Spleen (tissue), 11 donors: ENCODE data around the gene FGG. TPM values are rescaled to one million over a fixed set of nuclear protein-coding genes. Genes with fewer than 3 reads are reported as not detected.
A peak's percentile ranks its signal among the peaks of the same experiment; 100 is the strongest.

Experiments used
- DNase-seq: peaks from one replicate; pipeline ENCODE4 v3.0.0-alpha.2; 2020
- H3K27ac ChIP-seq, 8 donors: fragments of 200-600 bp; sonication (generic) in 7 of 8; 1 replicate in 4 of 8; 2 replicates in 4 of 8; pipeline versions ENCODE4 v1.5.0 to v1.8.0; 2016 to 2021; ENCODE audit warnings: inconsistent platforms in 4 of 8, mild to moderate bottlenecking in 4 of 8, moderate library complexity in 1 of 8
- H3K27me3 ChIP-seq, 7 donors: fragments of 200-600 bp; sonication (generic) in 6 of 7; replicated peaks in 1 of 7; 1 replicate in 4 of 7; 2 replicates in 3 of 7; pipeline versions ENCODE4 v1.5.0 to v1.8.0; 2016 to 2021; ENCODE audit warnings: inconsistent platforms in 3 of 7, mild to moderate bottlenecking in 1 of 7
- H3K36me3 ChIP-seq, 6 donors: fragments of 200-600 bp; sonication (generic) in 5 of 6; 1 replicate in 4 of 6; 2 replicates in 2 of 6; pipeline versions ENCODE4 v1.5.0 to v1.8.0; 2016 to 2021; ENCODE audit warnings: inconsistent platforms in 2 of 6
- H3K4me1 ChIP-seq, 6 donors: fragments of 200-600 bp; sonication (generic) in 5 of 6; 1 replicate in 3 of 6; 2 replicates in 3 of 6; pipeline versions ENCODE4 v1.5.0 to v1.8.0; 2016 to 2021; ENCODE audit warnings: inconsistent platforms in 3 of 6
- H3K4me3 ChIP-seq, 8 donors: fragments of 200-600 bp; sonication (generic) in 7 of 8; 1 replicate in 4 of 8; 2 replicates in 4 of 8; pipeline versions ENCODE4 v1.5.0 to v1.8.0; 2016 to 2021; ENCODE audit warnings: inconsistent platforms in 4 of 8, mild to moderate bottlenecking in 4 of 8, moderate library complexity in 2 of 8
- H3K9me3 ChIP-seq, 8 donors: fragments of 200-600 bp; sonication (generic) in 7 of 8; 1 replicate in 4 of 8; 2 replicates in 4 of 8; pipeline versions ENCODE4 v1.5.0 to v1.8.0; 2016 to 2021; ENCODE audit warnings: inconsistent platforms in 4 of 8
- CTCF ChIP-seq, 11 experiments: fragments of 200-600 bp in 7 of 11; fragments of 450-650 bp in 4 of 11; sonication (generic) in 4 of 11; IDR thresholded peaks in 8 of 11; conservative IDR thresholded peaks in 3 of 11; 1 replicate in 7 of 11; 2 replicates in 4 of 11; pipeline versions ENCODE4 v1.4.0 to v1.8.0; 2016 to 2021; ENCODE audit warnings: antibody characterized with exemption in 11 of 11, inconsistent platforms in 4 of 11, mild to moderate bottlenecking in 1 of 11
- POLR2A ChIP-seq, 3 donors: fragments of 450-650 bp; IDR thresholded peaks; one replicate each; pipeline ENCODE4 v1.5.1; 2017; ENCODE audit warnings: antibody characterized with exemption in 3 of 3, mild to moderate bottlenecking in 1 of 3
- POLR2AphosphoS5 ChIP-seq, 3 donors: sonication (generic); formaldehyde crosslinking; IDR thresholded peaks; one replicate each; pipeline ENCODE4 v1.5.1; 2017; ENCODE audit warnings: antibody characterized with exemption in 3 of 3
- WGBS, 5 donors: extraction: QIAGEN DNeasy Blood & Tissue Kit in 3 of 5; methylation state at CpG; one replicate each; pipeline versions ENCODE4 v1.1.5 to v1.1.7; 2013 to 2018; 5-methylcytosine and 5-hydroxymethylcytosine counted together
- intact Hi-C: fragments of 100-400 bp; cut with DNase I; formaldehyde crosslinking; loops from one replicate; pipeline ENCODE4 v1.15.0; 2023; ENCODE audit warnings: low total_unique reads
- polyA plus RNA-seq, 3 donors: library from polyadenylated mRNA; stranded (reverse); fragments of 200-250 nt; gene quantifications; one replicate each; pipeline ENCODE4 v1.2.1, GENCODE V29; 2013
- total RNA-seq, 7 donors: library from RNA; depleted of rRNA in 3 of 7; stranded (reverse); fragments of >200 nt in 3 of 7; fragmentation: NEBNext Ultra II Directional in 4 of 7; extraction: Animal tissue kit (Norgen Biotek cat#: 25700) in 4 of 7; gene quantifications; one replicate each; pipeline versions ENCODE4 v1.1.0 to v1.2.1, GENCODE V29; 2016 to 2021
- donor health status: healthy with polysubstance abuse.
- donor health status: DM: no; HTN: no; CAD: no; lungs with moderate emphysema.
- donor health status: DM: no; HTN: no; CAD: no.
- donor health status: Bipolar disorder and iron deficiency.
- donor health status: healthy.
- donor health status: DM: no; HTN: no; CAD: no.
- donor health status: DM: yes; HTN: yes; CAD: no.

The FGG gene
- total and polyA plus RNA-seq, 10 donors = 0.06 to 1.8 (median 0.35) TPM; not detected in 6

DNA sequence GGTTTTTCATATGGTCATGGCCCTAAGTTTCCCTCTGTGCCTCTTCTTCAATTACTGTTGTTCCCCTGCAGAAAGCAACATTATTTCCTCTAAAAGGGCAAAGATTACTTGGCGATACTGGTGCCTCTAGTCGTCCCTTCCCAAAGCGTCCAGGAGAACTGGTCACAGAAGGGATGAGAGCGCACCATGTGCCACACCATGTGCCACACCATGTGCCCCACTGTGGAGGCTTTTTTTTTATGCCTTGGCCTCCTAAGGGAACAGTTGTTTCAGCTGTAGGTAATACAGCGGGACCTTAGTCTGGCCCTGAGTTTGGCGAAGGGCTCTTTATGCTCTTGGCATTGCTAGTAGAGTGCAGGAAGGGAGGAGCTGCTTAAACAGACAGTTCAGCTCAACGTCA is 11.5 kb upstream of the FGG start:
- intact Hi-C loops = no loop called here
- no peak overlapping the region for H3K27ac ChIP-seq
- peaks cover 4 to 10% (median 9%) of the 10 kb centered on the region in 6 donors for H3K4me1 ChIP-seq

GRCh38 chr4:154623436-154623835 is 11.0 kb upstream of the FGG start:
- Histone ChIP-seq H3K36me3 (no peaks in the 10 kb centered on the region), H3K9me3 (no peaks in the 10 kb centered on the region), H3K27ac (no peak overlapping the region), H3K4me3 (no peak overlapping the region), H3K27me3 (peaks cover 0 to 33% (median 13%) of the 10 kb centered on the region in 7 donors), H3K4me1 (peaks cover 4 to 10% (median 9%) of the 10 kb centered on the region in 6 donors)
- 49 to 76% (median 66%) methylated on average over 3 of the region's 3 CpGs for WGBS, 5 donors
- DNase-seq = no peak
- intact Hi-C loops = no loop called here
- TF ChIP-seq CTCF (IDR thresholded peaks at IDR 0.05 in 8 of 11, conservative IDR thresholded peaks at IDR 0.05 in 3 of 11) (no peak), POLR2AphosphoS5 (IDR thresholded peaks at IDR 0.05) (no peak), POLR2A (IDR thresholded peaks at IDR 0.05) (no peak)

More for the DNA sequence above, 11.5 kb upstream of the FGG start:
- Histone ChIP-seq H3K27me3 (peaks cover 0 to 38% (median 13%) of the 10 kb centered on the region in 7 donors), H3K4me3 (no peak overlapping the region), H3K9me3 (no peaks in the 10 kb centered on the region), H3K36me3 (no peaks in the 10 kb centered on the region)
- no peak for TF ChIP-seq POLR2AphosphoS5 (IDR thresholded peaks at IDR 0.05)
- TF ChIP-seq POLR2A (IDR thresholded peaks at IDR 0.05) = no peak
- no peak for TF ChIP-seq CTCF (IDR thresholded peaks at IDR 0.05 in 8 of 11, conservative IDR thresholded peaks at IDR 0.05 in 3 of 11)
- DNase-seq = no peak
- 78 to 89% (median 85%) methylated on average over 7 of the region's 7 CpGs for WGBS, 5 donors

DNA sequence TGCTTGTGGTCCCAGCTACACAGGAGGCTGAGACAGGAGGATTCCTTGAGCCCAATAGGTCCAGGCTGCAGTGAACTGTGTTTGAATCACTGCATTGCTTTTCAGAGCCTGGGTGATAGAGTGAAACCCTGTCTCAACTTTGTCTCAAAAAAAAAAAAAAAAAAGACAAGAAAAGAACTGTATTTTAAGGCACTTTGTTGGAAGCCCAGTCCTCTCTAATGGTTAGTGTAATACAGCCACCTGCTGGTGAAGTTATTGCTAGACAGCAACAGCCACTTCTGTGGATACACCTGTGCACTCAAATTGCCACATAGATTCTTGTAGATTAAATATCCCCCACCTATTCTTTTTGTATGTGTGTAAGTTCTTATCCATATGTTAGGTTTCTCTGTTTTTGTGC is 10.1 kb upstream of the FGG start:
- Histone ChIP-seq H3K27ac (no peak overlapping the region), H3K4me1 (peaks cover 4 to 10% (median 9%) of the 10 kb centered on the region in 6 donors), H3K9me3 (no peaks in the 10 kb centered on the region), H3K27me3 (peaks cover 0 to 24% (median 11%) of the 10 kb centered on the region in 7 donors), H3K4me3 (no peak overlapping the region), H3K36me3 (no peaks in the 10 kb centered on the region)
- intact Hi-C loops = no loop called here
- TF ChIP-seq POLR2A (IDR thresholded peaks at IDR 0.05) (no peak), CTCF (IDR thresholded peaks at IDR 0.05 in 8 of 11, conservative IDR thresholded peaks at IDR 0.05 in 3 of 11) (peak in 8 of 11 experiments; percentile 12 to 56 (median 34)), POLR2AphosphoS5 (IDR thresholded peaks at IDR 0.05) (no peak)
- DNase-seq = no peak

DNA sequence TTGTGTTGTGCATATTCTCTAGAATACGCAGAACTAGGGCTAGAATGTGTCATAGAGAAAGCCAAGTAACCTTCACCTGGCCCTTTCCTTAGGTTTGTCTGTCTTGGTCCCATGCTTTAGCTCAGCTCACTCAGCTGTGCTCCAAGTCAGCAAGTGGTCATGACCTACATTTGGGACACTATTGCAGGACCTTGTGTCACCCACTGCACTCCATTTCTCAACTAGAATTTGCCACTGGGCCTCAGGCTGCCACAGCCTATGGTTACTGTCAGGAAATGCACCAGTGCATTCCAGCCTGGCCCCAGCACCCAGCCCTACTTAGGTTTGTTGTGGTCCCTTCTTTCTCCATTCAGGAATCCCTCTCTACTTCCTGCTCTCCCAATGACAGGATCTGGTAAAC is 7.7 kb upstream of the FGG start:
- no peak for DNase-seq
- Histone ChIP-seq H3K36me3 (no peaks in the 10 kb centered on the region), H3K9me3 (no peaks in the 10 kb centered on the region), H3K4me3 (no peak overlapping the region), H3K4me1 (peaks cover 0 to 10% (median 2%) of the 10 kb centered on the region in 6 donors), H3K27ac (no peak overlapping the region), H3K27me3 (peaks cover 0 to 7% (median 0%) of the 10 kb centered on the region in 7 donors)
- intact Hi-C loops = no loop called here
- no peak for TF ChIP-seq POLR2A (IDR thresholded peaks at IDR 0.05)
- no peak for TF ChIP-seq CTCF (IDR thresholded peaks at IDR 0.05 in 8 of 11, conservative IDR thresholded peaks at IDR 0.05 in 3 of 11)
- no peak for TF ChIP-seq POLR2AphosphoS5 (IDR thresholded peaks at IDR 0.05)
- 0 to 75% (median 0%) methylated on average over 1 of the region's 1 CpG for WGBS, 5 donors
